ENCODE results near the gene MYO5A. TPM values are rescaled to one million over a fixed set of nuclear protein-coding genes. Genes with fewer than 3 reads are reported as not detected.

MYO5A gene
- total RNA-seq, 1 experiment from 2014 or later, result 61.1 TPM

DNA sequence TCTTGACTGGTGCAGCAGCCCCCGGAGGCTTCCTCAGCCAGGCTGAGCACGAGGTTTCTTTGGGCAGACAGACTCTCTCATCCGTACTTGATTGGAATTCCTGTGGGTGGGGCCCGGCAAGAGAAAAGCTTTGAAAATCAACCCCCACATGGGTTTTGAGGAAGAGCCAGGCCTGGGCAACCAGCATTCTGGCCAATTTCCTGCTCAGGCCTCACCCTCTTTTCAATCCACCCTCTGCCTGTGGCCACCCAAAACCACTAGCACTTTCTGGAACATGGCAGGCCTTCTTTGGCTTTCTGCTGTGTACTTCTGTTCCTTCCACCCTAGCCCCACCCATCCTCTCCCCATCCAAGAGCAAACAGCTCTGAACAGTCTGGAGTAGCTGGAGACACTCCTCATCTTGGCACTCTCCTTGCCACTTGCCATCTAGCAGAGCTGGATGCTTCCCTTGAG is 239.0 kb downstream of the MYO5A start:
- ChIA-PET POLR2A (no interaction called here), CTCF (no interaction called here)
- Histone ChIP-seq H3K9me3 (ENCODE audit: control insufficient read depth, insufficient read depth, low read depth, low read length) (no peaks in the 10 kb centered on the region), H3K36me3 (ENCODE audit: control insufficient read depth, insufficient read depth, low read length) (no peaks in the 10 kb centered on the region), H3K4me1 (ENCODE audit: control insufficient read depth, insufficient read depth, low read length) (peaks cover 60% of the 10 kb centered on the region), H3K27ac (ENCODE audit: low read length) (peak overlapping the region; percentile 92), H3K4me3 (ENCODE audit: low read depth in 2 of 2, low read length in 2 of 2) (no peak overlapping the region), H3K27me3 (ENCODE audit: control insufficient read depth, insufficient read depth, low read length) (no peaks in the 10 kb centered on the region)
- in situ Hi-C loops (cut with HindIII; ENCODE audit: low pct_unique_long_range_greater_than_20kb, low sequenced_read_pairs) (no loop called here), intact Hi-C loops (cut with micrococcal nuclease; ENCODE audit: unreplicated experiment) (no loop called here)
- TF ChIP-seq SIN3A (IDR thresholded peaks at IDR 0.05; ENCODE audit: borderline replicate concordance, insufficient read depth, low read depth, low read length) (no peak), REST (IDR thresholded peaks at IDR 0.05; ENCODE audit: insufficient read depth in 1 of 2, low read depth in 2 of 2, low read length in 1 of 2) (no peak), TCF7L2 (IDR thresholded peaks at IDR 0.05; ENCODE audit: low read depth, low read length) (no peak), POLR2AphosphoS5 (IDR thresholded peaks at IDR 0.05; ENCODE audit: low read depth, low read length) (no peak)
- TF ChIP-seq, protein P1, sequence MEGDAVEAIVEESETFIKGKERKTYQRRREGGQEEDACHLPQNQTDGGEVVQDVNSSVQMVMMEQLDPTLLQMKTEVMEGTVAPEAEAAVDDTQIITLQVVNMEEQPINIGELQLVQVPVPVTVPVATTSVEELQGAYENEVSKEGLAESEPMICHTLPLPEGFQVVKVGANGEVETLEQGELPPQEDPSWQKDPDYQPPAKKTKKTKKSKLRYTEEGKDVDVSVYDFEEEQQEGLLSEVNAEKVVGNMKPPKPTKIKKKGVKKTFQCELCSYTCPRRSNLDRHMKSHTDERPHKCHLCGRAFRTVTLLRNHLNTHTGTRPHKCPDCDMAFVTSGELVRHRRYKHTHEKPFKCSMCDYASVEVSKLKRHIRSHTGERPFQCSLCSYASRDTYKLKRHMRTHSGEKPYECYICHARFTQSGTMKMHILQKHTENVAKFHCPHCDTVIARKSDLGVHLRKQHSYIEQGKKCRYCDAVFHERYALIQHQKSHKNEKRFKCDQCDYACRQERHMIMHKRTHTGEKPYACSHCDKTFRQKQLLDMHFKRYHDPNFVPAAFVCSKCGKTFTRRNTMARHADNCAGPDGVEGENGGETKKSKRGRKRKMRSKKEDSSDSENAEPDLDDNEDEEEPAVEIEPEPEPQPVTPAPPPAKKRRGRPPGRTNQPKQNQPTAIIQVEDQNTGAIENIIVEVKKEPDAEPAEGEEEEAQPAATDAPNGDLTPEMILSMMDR (IDR thresholded peaks at IDR 0.05), result no peak
- no TSS peak for BruUV-seq (replicated peaks)
- DNase-seq (ENCODE audit: low read depth, low spot score) (no peak), ATAC-seq (no peak)

DNA sequence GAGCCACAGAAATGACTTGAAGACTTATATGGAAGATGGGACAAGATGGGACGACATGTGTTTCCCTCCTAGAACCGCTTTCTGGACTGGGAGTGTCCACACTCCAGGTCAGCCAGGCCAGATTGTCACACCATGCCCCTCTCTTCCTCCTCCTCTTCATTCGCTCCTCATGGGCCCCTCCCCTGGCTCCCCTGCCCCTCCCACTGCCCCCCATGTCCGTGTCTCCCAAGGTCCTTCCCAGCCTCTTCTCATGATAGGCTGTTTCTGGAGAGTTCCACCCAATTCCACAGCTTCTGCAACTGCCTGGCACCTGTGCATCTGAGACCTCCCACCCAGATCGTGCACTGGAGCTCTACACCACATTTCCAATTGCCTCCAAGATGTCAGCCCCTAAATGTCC is 239.7 kb downstream of the MYO5A start:
- POLR2A ChIA-PET, result interaction anchor here (1.1 kb wide), 1 partner anchor 32 kb away, joined by 8 read pairs; no protein-coding TSS in a partner anchor
- Histone ChIP-seq H3K9me3 (ENCODE audit: control insufficient read depth, insufficient read depth, low read depth, low read length) (no peaks in the 10 kb centered on the region), H3K36me3 (ENCODE audit: control insufficient read depth, insufficient read depth, low read length) (no peaks in the 10 kb centered on the region), H3K27me3 (ENCODE audit: control insufficient read depth, insufficient read depth, low read length) (no peaks in the 10 kb centered on the region), H3K4me3 (ENCODE audit: low read depth in 2 of 2, low read length in 2 of 2) (peak overlapping the region in 1 of 2 experiments; percentile 38; a peak in 3 of 4 replicates), H3K4me1 (ENCODE audit: control insufficient read depth, insufficient read depth, low read length) (peaks cover 54% of the 10 kb centered on the region), H3K27ac (ENCODE audit: low read length) (peak overlapping the region; percentile 92)
- TF ChIP-seq TCF7L2 (IDR thresholded peaks at IDR 0.05; ENCODE audit: low read depth, low read length), result no peak
- TF ChIP-seq, protein P1 (IDR thresholded peaks at IDR 0.05), result no peak
- TF ChIP-seq REST (IDR thresholded peaks at IDR 0.05; ENCODE audit: insufficient read depth in 1 of 2, low read depth in 2 of 2, low read length in 1 of 2), result no peak
- no peak for TF ChIP-seq POLR2AphosphoS5 (IDR thresholded peaks at IDR 0.05; ENCODE audit: low read depth, low read length)
- no peak for TF ChIP-seq SIN3A (IDR thresholded peaks at IDR 0.05; ENCODE audit: borderline replicate concordance, insufficient read depth, low read depth, low read length)
- CTCF ChIA-PET, result no interaction called here
- ATAC-seq (no peak), DNase-seq (ENCODE audit: low read depth, low spot score) (no peak)
- BruUV-seq (replicated peaks), result no TSS peak
- intact Hi-C loops (cut with micrococcal nuclease; ENCODE audit: unreplicated experiment) (no loop called here), in situ Hi-C loops (cut with HindIII; ENCODE audit: low pct_unique_long_range_greater_than_20kb, low sequenced_read_pairs) (no loop called here)
